Measurements from ENCODE around the gene XG.

Gene XG

DNA sequence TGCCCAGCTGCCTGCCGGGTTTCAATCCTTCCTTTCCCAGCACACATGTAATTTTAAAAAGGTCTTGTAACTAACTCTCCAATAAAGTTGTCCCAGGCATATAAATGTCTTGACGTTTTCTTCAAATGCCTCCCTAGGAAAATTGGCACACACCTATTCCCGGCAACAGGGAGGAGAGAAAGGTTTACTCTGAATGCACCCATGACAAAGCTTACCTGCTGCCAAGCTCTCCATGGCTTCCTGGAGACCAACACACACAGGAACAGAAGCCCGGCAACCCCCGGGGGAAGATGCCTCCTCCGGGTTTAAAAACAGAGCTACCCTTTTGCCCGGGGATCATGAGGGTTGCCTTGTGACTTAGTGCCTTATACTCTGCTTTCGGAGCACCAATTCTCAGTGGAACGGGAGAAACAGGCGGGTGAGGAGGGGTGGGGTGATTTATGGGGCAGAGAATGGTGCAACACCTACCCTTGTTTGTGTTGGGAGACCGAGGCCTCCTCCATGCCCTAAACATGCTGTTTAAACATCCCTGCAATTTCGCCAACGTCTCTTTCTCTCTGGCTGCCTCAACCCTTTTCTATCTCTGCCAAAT, 72.1 kb downstream of the XG start:
- DNase-seq, result no peak

DNA sequence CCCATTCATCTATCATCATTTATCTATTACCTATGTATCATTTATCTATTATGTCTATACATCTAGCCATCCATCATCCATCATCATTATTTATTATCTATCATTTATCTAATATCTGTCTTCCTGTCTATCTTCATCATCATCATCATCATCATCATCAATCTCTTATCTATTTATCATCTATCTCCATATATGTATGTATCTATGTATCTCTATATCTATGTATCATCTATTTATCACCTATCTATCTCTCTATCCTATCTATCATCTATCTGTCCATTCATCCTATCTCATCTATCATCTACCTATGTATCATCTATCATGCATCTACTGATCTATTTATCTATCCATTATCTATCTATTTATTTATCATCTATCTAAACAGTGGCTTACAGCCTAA, 73.0 kb downstream of the XG start:
- DNase-seq, result no peak

DNA sequence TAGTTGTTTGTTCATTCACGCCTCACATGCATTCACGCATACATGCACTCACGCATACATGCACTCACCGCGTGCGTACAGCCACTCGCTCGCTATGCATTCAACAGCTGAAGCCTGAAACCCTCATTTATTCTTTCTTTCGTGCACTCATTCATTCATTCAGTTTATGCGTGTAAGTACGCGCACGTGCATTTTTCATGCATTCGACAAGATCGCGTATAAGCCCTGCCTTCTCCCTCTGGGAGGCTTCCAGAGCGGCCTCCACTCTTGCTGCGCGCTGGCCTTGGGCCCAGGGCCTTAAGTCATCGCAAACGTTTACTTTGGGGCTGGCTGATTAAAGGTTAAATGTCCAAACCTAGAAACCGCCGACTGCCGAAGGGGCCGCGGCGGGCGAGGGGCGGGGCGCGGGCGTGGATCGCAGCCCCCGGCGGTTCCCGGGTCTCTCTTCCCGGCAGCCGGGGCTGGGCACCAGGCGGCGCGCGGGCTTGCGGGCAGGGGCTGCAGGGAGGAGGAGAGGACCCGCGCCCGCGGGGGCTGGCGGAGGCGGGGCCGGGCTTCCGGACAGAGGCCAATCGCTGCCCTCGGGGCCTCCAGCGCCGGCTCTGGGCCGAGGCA, 76.6 kb downstream of the XG start, which contains the start of gene GYG2:
TSS of gene GYG2 (plus strand) at position 587 of the 615 bp plus-strand sequence. CDS start 1,259 bp downstream, outside the sequence.
- no peak for DNase-seq

DNA sequence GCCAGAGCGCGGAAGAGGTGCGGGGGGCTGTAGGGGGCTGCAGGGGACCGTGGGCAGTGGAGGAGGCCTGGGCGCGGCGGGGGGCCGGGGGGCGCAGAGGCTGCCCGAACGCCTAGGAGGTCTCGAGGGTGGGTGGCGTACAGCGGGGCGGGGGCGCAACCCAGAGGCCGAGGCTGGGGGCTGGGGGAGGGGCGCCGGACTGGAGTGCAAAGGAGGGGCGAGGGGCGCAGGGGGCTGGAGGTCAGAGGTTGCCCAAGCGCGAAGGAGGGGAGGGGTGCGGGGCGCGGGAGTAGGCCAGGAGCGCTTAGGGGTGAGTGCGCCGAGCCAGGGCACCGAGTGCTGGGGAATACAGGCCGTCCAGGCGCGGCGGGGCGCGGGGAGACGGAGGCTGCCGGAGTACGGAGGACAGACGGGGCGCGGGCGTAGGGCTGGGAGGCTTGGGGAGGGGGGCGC, 77.1 kb downstream of the XG start:
- no peak for DNase-seq

DNA sequence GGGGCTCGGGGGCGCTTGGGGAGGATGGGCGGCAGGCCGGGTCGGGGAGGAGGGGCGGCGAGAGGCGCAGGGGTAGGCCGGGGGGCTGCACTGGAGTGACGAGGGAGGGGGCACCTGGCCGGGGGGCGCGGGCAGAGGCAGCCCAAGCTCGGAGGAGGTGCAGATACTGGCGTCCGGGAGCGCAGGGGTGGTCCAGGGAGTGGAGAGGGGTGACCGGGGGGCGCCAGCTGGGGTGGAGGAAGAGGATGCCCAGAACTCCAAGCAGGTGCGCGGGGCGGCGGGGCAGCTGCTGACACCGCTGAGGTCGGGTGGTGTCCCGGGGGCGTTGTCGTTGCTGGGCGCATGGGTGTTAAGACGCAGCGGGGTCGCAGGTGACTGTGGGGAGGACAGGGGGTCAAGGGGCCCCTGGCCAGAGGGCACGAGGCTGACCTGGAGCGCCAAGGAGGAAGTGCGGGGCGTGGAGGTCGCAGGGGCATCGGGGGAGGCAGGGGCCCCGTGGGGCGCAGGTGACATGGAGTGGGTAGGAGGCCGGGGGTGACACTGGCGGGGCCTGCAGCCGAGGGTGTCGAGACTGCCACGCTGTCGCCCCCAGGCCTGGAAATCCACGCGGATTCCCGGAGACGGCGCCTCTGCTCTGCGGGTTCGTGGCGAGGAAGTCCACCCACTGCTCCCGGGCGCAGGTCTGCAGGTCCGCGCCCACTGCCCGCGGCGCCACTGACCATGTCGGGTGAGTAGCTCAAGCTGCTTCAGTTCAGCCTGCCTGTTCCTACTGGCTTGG, 77.8 kb downstream of the XG start:
- DNase-seq, result no peak

DNA sequence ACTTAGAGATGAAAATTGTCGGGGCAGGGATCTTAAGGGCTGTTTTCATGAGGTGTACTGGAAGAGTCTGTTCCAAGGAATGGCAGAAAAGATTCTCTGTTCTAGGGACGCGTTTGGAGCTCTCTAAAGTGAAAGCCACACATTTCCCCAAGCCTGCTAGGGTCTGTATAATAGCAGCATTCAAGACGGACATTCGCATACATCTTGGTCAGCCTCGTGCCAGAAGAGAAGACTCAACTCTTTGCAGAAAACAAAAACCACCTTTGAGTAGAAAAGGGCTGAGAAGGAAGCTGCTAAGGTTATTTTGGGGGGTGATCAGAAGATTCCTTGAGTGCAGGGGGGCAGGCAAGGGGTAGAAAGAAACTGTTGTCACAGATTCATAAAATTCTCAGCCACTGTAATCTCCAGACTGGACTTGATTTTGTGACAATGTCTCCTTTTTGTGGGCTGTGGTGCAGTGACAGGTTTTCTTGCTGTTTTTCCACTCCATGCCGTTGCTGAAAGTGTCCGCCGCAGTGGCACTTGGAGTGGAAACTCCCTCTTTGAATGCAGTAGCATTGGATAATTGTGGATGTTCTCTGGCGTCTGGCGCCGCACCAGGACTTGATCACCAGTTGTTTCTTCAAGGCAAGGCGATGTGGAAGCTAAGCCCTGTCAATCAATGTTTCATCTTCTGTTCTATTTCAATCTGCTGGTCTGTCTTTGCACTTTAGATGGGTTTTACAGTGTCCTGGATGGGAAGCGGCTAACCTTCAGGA, 79.8 kb downstream of the XG start:
- no peak for DNase-seq

DNA sequence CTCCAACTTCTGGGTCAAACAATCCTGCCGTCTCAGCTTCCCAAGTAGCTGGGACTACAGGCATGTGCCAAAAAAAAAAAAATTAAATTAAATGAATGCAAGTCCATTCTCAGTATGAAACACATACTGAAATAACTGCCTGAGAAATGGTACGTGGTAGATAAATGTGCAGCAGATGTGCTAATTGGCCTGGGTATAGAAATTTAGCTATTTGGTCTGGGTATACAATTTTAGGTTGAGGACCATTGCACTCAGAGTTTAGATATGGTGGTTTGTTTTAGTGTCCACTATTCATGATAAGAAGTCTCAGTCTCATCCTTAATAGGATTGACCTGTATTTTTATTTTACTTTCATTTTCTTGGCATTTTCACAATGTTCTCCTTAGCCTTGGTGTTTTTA, 86.1 kb downstream of the XG start:
- DNase-seq, result no peak

DNA sequence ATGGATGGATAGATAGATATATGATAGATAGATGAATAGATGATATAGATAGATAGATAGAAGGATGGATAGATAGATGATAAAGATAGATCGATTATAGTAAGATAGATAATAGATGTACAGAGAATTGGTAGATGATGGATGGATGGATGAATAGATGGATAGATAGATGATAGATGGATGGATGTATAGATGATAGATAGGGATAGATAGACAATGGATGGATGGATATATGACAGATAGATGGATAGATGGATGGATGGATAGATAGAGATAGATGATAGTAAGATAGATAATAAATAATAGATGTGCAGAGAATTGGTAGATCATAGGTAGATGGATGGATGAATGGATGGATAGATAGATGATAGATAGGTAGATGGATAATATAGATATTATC, 89.1 kb downstream of the XG start:
- no peak for DNase-seq

DNA sequence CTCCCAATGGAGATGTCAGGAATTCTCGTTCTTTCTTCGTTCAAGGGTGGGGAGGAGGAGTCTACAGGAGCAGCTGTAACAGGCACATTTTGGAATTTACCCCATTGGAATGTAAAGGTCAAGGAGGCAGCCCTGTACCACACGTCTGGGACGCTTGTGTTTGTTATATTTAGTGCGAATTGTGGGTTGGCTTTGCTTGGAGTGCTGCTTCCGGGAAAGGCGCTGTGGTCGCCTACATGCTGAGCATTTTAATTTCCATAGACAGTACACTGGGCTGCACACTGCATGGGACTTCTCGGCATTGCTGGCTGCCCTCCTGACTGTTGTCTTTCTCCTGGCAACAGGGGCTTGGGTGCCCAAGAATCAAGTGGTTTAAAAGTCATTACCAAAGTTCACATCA, 89.7 kb downstream of the XG start:
- no peak for DNase-seq

DNA sequence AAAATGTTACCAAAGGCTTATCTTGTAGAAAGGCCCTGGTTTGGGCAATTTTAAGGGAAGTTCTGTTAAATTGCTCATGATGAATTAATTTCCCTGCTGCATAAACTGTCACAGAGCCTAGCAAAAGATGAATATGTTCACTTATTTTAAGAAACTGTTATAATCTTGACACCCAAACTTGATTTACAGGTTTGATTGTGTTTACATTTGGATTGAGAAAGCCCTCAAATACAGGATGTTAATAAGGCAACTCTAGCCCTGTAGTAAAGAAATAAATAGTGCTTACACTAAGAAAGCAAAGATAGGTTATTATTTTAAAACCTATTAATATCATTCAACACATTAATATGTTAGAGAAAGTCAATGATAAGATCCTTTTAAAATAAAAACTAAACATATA, 95.2 kb downstream of the XG start:
- no peak for DNase-seq

DNA sequence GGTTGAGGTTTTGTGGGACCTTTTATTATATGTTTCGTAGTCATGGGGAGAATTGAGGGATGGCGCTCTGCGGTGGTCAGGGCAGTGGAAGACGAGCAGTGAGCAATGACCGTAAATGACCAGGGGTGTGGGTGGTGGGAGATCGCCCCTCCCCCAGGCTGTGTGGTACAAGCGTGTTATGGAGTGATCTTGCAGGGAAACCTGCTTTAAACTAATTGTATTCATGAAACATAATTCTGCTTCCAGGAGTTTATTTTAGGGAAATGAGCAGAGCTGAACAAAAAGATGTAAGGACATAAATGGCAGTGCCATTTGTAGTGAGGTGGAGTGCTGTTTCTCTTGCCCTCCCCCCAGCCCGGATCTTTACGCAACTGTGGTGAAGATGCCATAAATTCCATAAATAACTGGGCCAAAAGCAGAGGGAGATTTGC, 97.0 kb downstream of the XG start:
- DNase-seq, result no peak

DNA sequence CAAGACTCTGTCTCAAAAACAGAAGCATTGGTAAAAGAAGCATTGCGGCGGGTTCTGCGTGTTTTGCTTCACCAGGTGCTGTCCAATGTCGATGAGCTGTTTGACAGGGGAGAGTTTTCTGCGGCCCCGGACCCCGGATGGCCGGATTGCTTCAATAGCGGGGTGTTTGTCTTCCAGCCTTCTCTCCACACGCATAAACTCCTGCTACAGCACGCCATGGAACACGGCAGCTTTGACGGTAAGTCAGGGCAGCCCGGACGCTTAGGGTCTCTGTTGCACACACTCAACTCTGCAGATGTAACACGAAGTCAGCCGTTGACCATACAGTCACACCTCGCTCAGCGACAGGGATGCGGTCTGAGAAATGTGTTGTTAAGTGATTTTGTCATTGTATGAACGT, 103.1 kb downstream of the XG start:
- no peak for DNase-seq

DNA sequence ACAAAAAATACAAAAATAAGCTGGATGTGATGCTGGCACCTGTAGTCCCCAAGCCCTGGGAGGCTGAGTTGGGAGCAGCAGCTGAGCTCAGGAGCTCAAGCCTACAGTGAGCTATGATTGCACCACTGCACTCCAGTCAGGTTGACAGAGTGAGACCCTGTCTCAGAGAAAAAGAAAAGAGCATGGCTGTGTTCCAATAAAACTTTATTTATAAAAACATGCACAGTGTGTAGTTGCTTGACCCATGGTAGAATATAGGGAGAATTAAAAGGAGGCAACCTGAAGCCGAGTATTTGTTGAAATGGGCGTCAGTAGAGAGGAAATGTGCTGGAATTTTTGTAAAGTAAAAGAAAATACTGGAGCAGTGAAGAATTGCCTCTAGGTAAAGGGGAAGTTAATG, 103.9 kb downstream of the XG start:
- DNase-seq, result no peak

DNA sequence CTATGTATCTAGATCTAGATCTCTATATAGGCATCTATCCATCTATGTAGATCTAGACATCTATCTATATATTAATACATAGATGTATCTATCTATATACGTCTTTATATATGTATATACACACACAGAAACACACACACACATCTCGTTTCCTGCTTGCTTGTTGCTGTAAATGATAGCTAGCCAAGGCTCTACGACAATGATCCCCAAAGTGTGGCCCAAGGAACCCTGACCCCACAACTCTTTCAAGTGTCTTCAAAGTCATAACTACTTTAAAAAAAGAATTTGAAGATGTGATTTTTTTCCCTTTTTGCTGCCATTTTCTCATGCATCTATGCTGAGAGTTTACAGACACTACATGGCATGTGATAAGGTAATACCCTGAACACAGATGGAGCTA, 105.7 kb downstream of the XG start:
- DNase-seq, result no peak

DNA sequence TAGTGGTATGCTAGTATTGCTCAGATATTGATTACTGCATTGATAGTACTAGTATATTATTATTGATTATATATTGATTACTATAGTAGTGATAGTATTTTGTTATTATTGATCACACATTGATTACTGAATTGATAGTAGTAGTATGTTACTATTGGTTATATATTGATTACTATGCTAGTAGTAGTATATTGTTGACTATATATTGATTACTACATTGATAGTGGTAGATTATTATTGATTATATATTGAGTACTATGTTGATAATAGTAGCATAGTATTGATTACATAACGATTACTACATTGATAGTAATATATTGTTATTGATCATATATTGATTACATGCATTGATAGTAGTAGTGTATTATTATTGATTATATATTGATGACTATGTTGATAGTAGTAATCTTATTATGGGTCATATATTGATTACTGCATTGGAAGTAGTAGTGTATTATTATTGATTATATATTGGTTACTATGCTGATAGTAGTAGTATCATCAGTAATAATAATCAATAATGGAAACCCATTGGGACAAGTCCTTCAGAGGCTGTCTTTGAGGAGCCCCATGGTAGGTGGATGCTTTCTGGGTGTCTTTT, 107.5 kb downstream of the XG start:
- DNase-seq, result no peak

DNA sequence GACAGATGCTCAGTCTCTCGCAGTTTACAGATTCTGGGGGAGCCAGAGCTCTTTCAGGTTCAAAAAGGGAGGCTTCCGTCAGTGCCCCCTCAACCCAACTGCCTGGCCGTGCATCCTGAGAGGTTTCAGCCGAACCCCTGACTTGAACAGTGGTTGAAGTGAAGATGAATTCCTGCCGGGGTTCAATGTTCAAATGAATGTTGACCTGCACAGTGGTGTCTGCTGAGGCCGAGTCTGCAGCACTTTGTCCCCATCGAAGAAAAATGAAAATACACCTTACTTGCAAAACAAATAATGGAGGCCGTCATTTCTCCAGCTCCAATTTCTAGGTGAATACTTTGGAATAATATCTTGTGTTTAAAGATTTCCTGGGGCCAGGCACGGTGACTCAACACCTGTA, 110.6 kb downstream of the XG start:
- no peak for DNase-seq

DNA sequence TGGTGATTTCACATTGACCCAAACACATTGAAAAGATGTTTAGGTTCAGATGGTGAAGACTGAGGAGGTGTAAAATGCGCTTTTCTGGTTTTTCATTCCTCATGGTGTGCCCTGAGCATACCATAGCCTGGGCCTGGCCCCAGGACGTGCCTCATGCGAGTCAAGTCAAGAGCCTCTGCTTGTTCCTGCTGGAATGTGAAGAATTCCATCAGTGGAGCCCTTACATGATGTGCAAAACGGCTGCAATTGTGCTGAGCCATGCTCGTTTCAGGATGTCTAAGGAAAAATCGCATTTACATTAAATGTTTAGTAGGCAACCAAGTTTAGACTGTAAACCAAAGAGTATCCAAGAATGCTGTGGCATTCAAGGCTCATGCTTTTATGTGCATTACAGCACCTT, 111.8 kb downstream of the XG start:
- no peak for DNase-seq

All from CD4-positive, alpha-beta T cell treated with Interferon alpha-2 for 1 hour (primary cell).